Calu3 (cell line): ENCODE measurements around the gene ULBP3. TPM values are rescaled to one million over a fixed set of nuclear protein-coding genes. Genes with fewer than 3 reads are reported as not detected.

ENCODE experiments used
- BruUV-seq: library from RNA; stranded (reverse); fragments of 400-500 nt; replicated peaks from 2 replicates; lab custom pipeline; 2021; lab: Mats Ljungman, UMichigan
- CTCF ChIA-PET: fragments of 300-600 bp; sonication (Branson Sonifier 250); formaldehyde crosslinking; loops from one replicate; lab custom pipeline; 2022; ENCODE audit warnings: antibody characterized with exemption; lab: Charles Lee
- DNase-seq: peaks from one replicate; pipeline ENCODE4 v3.0.0; 2022
- H3K27ac Mint-ChIP-seq: one replicate; pipeline ENCODE4 v1.8.0; 2022; ENCODE audit warnings: mixed read lengths; ENCODE audit not compliant: unreplicated experiment
- H3K27me3 Mint-ChIP-seq: one replicate; pipeline ENCODE4 v1.8.0; 2022; ENCODE audit warnings: mixed read lengths; ENCODE audit not compliant: unreplicated experiment
- H3K36me3 Mint-ChIP-seq: one replicate; pipeline ENCODE4 v1.8.0; 2022; ENCODE audit warnings: mild to moderate bottlenecking, moderate library complexity, mixed read lengths; ENCODE audit not compliant: insufficient read depth, unreplicated experiment
- H3K4me1 Mint-ChIP-seq: one replicate; pipeline ENCODE4 v1.8.0; 2022; ENCODE audit warnings: mild to moderate bottlenecking, low read depth, mixed read lengths; ENCODE audit not compliant: unreplicated experiment
- H3K4me3 Mint-ChIP-seq: one replicate; pipeline ENCODE4 v1.8.0; 2022; ENCODE audit warnings: mild to moderate bottlenecking, low read depth, moderate library complexity, mixed read lengths; ENCODE audit not compliant: unreplicated experiment
- H3K9me3 Mint-ChIP-seq: one replicate; pipeline ENCODE4 v1.8.0; 2022; ENCODE audit warnings: low read depth, mixed read lengths; ENCODE audit not compliant: unreplicated experiment
- intact Hi-C: fragments of 100-400 bp; cut with micrococcal nuclease; formaldehyde crosslinking; loops from one replicate; pipeline ENCODE4 v1.10.0; 2022; ENCODE audit not compliant: unreplicated experiment
- total RNA-seq: library from RNA; stranded (reverse); gene quantifications from 2 replicates; pipeline ENCODE4 v1.2.3, GENCODE V29; 2022
- TF ChIP-seq, protein P1 (sequence below): fragments of 200-600 bp; IDR thresholded peaks from one replicate; pipeline ENCODE4 v1.8.0; 2022; ENCODE audit warnings: antibody characterized with exemption; ENCODE audit not compliant: unreplicated experiment

The ULBP3 gene
- total RNA-seq, 1 experiment from 2014 or later = 8.4 TPM

DNA sequence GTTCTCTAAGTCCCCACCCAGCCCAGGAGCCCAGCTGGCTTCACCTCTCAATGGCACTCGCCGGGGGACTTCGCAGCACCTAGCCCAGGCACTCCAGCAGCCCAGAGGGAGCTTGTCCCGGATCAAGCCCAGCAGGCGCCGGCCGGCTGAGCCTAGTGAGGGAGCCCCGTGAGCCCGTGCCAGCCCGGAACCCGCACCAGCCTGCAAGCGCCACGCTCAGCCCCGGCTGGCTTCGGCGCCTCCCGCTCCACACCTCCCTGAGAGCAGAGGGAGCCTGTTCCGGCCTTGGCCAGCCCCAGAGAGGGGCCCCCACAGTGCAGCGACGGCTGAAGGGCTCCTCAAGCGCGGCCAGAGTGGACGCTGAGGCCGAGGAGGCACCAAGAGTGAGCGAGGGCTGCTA is 46.8 kb upstream of the ULBP3 start:
- CTCF ChIA-PET = no interaction called here
- no peaks in the 10 kb centered on the region for H3K36me3 Mint-ChIP-seq

DNA sequence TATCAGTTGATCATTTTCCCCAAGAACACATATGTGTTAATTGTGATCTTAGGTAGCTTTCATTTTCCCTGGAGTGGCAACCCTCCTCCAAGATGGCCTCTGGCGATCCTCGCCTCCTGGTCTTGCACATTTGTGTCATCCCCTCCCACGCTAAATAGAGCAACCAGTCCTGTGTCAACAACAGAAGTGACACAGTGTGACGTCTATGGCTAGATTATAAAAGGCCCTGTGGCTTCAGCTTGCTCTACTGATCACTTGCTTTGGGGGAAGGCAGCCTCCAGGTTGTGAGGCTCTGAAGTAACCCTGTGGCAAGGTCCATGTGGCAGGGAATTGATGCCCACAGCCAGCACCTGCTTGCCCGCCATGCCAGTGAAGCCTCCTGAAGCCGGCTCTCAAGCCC is 43.3 kb upstream of the ULBP3 start:
- Mint-ChIP-seq H3K9me3 (no peaks in the 10 kb centered on the region), H3K27ac (no peak overlapping the region), H3K27me3 (peaks cover 15% of the 10 kb centered on the region), H3K4me1 (no peaks in the 10 kb centered on the region), H3K36me3 (no peaks in the 10 kb centered on the region), H3K4me3 (no peak overlapping the region)
- BruUV-seq = no TSS peak
- no peak for DNase-seq
- TF ChIP-seq, protein P1, sequence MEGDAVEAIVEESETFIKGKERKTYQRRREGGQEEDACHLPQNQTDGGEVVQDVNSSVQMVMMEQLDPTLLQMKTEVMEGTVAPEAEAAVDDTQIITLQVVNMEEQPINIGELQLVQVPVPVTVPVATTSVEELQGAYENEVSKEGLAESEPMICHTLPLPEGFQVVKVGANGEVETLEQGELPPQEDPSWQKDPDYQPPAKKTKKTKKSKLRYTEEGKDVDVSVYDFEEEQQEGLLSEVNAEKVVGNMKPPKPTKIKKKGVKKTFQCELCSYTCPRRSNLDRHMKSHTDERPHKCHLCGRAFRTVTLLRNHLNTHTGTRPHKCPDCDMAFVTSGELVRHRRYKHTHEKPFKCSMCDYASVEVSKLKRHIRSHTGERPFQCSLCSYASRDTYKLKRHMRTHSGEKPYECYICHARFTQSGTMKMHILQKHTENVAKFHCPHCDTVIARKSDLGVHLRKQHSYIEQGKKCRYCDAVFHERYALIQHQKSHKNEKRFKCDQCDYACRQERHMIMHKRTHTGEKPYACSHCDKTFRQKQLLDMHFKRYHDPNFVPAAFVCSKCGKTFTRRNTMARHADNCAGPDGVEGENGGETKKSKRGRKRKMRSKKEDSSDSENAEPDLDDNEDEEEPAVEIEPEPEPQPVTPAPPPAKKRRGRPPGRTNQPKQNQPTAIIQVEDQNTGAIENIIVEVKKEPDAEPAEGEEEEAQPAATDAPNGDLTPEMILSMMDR = no peak
- intact Hi-C loops = no loop called here
- CTCF ChIA-PET = no interaction called here

More for the DNA sequence above, 46.8 kb upstream of the ULBP3 start:
- Mint-ChIP-seq H3K4me1 (no peaks in the 10 kb centered on the region), H3K27ac (no peak overlapping the region), H3K9me3 (no peaks in the 10 kb centered on the region), H3K4me3 (no peak overlapping the region), H3K27me3 (peaks cover 12% of the 10 kb centered on the region)
- intact Hi-C loops = no loop called here
- TF ChIP-seq, protein P1 = no peak
- DNase-seq = no peak
- BruUV-seq = no TSS peak

DNA sequence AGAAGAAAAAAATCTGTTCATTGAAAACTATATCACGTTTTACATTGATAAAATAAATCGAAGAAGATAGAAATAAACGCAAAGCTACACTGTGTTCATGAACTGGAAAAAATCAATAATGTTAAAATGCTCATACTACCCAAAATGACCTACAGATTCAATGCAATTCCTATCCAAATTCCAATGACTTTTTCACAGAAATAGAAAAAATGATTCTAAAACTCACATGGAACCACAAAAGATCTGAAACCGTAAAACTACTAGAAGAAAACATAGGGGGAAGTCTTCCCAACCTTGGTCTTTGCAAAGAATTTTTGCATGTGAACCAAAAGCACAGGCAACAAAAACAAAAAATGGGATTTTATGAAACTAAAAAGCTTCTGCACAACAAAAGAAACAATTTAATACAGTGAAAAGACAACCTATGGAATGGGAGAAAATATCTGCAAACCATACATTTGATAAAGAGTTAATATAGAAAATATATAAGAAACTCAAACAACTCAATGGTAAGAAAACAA is 33.9 kb upstream of the ULBP3 start:
- Mint-ChIP-seq H3K9me3 (no peaks in the 10 kb centered on the region), H3K4me3 (no peak overlapping the region), H3K36me3 (no peaks in the 10 kb centered on the region), H3K27me3 (peaks cover 12% of the 10 kb centered on the region), H3K27ac (no peak overlapping the region), H3K4me1 (no peaks in the 10 kb centered on the region)
- TF ChIP-seq, protein P1 = no peak
- BruUV-seq = no TSS peak
- CTCF ChIA-PET = interaction anchor here (0.6 kb wide), 1 partner anchor 531 kb away, joined by 4 read pairs; no protein-coding TSS in a partner anchor
- intact Hi-C loops = no loop called here
- no peak for DNase-seq

DNA sequence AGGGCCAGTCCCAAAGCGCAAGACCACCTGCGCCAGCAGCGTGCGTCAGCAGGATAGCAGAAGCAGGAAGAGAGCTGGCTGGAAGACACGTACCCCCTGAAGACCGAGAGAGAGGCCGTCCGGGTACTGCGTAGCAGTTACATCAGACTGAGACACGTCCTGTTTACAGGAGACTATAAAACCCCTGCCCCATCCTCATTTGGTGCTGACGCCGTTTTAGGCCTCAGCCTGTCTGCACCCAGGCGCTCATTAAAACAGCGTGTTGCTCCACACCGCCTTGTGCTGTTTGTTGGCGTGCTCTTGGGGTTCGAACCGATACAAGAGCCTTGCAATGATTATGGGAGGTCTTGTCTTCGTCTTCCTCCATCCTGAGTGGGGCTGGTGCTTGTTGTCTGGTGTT is 31.8 kb upstream of the ULBP3 start:
- no peaks in the 10 kb centered on the region for H3K9me3 Mint-ChIP-seq
- CTCF ChIA-PET = no interaction called here
- intact Hi-C loops = no loop called here
- TF ChIP-seq, protein P1 = no peak
- DNase-seq = no peak
- no peaks in the 10 kb centered on the region for H3K36me3 Mint-ChIP-seq
- no peaks in the 10 kb centered on the region for H3K4me1 Mint-ChIP-seq
- no peak overlapping the region for H3K4me3 Mint-ChIP-seq
- peaks cover 18% of the 10 kb centered on the region for H3K27me3 Mint-ChIP-seq
- no peak overlapping the region for H3K27ac Mint-ChIP-seq
- BruUV-seq = no TSS peak
